NAMALWA (cell line): ENCODE measurements around the gene GPR25.

Experiments
- DNase-seq: peaks from one replicate; pipeline ENCODE4 v3.0.0-alpha.2; 2015; ENCODE audit warnings: low spot score

The GPR25 gene, protein sequence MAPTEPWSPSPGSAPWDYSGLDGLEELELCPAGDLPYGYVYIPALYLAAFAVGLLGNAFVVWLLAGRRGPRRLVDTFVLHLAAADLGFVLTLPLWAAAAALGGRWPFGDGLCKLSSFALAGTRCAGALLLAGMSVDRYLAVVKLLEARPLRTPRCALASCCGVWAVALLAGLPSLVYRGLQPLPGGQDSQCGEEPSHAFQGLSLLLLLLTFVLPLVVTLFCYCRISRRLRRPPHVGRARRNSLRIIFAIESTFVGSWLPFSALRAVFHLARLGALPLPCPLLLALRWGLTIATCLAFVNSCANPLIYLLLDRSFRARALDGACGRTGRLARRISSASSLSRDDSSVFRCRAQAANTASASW

DNA sequence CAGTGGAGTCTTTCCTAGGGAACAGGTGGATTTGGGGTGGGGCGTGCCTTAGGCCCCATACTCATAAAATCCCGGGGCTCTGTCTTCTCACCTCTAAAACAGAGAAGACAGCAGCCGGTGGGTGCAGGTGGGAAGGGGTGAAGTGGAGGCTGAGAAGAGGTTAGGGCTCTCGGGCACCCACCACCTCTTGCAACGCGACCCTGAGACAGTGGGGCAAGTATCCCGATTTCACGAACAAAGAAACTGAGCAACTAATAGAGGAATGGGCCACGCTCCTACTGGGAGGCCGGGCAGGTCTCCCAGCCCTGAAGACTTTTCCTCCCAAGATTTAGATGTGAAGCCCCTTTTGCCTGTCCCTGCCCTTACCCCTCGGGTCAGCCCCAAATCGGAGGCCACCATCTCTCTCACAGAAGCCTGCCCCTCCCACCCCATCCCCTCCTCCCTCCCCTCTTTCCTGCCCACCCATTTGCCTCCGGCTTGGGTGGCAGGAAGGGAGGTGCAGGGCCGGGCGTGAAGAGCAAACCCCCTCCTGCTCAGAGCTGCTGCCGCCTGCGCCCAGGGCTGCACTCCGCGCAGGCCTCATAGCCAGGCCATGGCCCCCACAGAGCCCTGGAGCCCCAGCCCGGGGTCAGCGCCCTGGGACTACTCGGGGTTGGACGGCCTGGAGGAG lies at the start of gene GPR25:
Gene GPR25, plus strand, starts transcription at position 536 of the 670 bp plus-strand sequence. Its CDS starts 57 bp downstream, at position 593.
- DNase-seq = no peak

DNA sequence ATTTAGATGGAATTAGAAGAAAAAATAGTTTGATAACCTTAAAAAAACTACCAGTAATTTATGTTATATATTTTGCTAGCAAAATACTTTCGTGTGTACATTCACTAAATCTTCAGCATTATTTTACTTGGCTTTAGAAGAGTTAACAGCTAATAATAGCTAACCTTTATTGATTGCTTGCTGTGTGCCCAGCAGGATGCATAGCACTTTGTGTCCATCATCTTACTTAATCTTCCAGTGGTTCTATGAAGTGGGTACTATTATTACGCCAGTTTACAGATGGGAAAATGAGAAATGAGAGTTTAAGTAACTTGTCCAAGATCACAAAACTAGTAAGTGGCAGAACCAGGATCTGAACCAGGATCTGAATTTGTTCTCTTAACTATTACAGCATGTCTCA lies 41.7 kb upstream of the GPR25 start:
- no peak for DNase-seq

DNA sequence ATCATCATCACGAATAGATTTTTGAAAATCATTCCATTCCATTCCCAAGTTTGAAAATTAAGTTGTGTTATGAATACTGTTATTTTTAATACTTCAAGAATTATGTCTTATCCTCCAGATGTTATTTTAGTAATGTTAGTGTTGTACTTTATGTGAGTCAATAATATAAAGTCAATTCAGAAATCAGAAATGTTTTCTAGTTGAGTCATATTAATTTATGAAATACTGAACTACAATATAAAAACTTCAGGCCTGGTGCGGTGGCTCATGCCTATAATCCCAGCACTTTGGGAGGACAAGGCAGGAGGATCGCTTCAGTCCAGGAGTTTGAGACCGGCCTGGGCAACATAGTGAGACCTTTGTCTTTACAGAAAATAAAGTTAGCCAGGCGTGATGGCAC lies 38.4 kb upstream of the GPR25 start:
- DNase-seq = no peak

DNA sequence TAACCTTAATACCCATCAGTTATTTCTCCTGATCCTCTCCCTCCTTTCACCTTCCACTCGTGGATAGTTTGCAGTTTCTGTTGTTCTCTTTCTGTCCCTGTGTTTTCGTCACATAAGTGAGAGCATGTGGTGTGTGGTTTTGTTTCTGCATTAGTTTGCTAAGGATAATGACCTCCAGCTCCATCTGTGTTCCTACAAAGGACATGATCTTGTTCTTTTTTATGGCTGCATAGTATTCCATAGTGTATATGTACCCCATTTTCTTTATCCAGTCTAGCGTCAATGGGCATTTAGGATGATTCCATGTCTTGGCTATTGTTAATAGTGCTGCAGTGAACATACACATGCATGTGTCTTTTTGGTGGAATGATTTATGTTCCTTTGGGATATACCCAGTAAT lies 36.6 kb upstream of the GPR25 start:
- DNase-seq = no peak

DNA sequence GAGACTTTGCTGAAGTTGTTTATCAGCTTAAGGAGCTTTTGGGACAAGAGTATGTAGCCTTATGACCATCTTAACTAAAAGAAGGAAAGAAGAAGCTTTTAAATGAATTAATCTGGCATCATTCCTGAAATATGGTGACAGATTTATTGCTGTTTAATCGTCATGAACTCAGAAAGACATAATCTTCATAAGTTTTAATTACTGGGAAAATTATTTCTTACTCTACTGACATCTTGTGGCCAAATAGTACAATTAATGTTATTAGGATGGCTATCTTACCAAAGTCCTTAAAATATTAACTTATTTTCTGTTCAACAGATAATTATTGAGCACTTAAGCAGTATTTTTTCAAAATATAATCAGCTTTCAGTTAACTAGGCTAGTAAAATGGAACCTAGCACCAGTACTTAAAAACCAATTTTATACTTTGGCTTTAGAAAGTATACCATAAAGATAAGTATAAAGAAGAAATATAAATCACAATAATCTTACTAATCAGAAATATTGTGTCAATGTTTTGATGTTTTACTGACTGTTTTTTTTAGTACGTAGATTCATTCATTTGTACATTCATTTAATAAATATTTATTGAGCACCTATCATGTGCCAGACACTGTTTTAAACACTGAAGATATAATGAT lies 34.7 kb upstream of the GPR25 start:
- DNase-seq = peak; percentile 47

DNA sequence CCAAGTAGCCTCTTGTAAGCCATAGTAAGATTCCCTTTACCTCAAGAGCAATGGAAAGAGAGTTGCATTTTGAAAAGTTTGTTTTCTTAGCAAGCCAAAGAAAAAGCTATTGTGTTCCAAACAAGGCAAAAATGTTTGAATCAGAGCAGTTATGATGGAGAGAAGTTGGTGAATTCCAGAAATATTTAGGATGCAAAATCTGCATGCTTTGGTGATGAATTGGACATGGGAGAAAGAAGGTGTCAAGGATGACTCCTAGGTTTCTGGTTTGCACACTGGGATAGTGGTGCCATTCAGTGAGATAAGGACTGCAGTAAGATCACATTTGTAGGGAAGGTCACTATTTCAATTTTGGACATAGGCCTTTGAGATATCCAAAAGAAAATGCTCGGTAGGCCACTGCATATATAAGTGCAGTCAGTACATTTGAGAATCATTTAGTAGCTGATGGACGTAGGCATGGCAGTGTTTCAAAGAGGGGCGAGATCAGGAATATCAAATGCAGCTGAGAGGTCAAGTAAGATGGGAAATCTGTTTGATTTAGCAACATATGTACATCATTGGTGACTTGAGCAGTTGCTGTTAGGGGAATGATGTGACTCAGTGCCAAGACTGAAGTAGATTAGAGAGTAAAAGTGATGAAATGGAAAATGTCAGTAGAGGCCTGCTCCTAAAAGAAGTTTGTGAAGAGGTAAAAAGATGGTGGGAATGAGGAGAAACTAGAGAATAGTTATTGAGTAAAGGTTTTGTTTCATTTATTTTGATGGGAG lies 33.9 kb upstream of the GPR25 start:
- no peak for DNase-seq

DNA sequence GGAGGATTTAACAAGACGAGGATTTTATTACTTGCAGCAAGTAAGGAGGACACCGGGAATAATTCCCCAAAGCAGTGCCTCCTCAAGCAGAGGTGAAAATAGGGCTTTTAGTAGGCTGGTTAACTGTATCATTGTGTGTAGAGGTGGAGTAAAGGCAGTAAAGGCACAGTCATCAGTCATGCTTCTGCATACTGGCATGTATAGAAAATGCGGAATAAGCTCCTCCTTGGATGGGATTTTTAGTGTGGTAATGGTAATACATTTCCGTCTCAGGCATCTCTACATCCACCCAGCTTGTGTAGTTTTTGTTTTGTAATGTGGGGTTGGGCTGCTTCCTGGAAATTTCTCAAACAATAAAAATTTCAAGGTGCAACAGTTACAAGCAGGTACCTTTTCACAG lies 27.4 kb upstream of the GPR25 start:
- DNase-seq = no peak

DNA sequence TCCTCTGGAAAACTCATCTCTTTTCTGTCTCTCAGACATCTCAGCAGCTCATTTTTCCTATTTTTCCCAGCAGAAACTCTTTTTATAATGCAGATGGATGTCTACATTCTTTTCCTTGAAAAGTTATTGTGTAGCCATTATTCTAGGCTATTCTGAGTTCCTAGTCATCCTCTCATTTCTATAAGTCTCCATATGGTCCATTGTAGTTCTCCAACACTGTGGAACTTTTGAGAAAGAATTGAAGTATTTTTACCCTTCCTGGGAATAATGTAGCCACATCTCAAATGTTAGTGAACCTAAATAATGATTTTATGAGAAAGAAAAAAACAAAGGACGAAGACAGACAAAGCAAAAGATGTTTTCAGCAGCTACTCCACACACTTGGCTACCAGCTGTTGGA lies 26.4 kb upstream of the GPR25 start:
- DNase-seq = no peak

DNA sequence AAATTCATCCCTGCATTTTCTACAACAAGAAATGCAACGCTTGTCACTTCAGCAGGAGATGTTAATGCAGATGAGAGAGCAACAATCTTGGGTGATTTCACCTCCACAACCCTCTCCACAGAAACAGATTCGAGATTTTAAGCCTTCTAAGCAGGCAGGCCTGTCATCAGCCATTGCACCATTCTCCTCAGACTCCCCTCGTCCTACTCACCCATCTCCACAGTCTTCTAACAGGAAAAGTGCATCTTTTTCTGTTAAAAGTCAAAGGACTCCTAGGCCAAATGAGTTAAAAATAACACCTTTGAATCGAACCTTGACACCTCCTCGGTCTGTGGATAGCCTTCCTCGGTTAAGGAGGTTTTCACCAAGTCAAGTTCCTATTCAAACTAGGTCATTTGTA lies 23.4 kb upstream of the GPR25 start:
- no peak for DNase-seq

DNA sequence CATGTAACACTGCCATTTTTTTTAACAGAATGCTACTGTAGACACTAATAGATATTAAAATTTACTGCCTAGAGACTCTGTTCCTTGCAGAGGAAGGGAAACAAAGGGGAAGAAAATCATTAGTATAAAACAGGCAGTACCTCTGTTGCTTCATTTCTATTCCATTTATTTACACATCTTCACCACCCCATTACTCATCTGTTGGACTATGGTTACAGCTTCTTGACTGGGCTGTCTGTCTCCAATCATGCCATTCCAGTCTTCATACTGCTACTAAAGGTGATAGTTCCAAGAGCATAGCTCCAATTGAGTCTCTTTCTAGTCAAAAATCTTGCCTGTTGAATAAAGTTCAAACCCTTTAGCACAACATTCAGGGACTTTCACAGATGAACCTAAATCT lies 22.2 kb upstream of the GPR25 start:
- no peak for DNase-seq

DNA sequence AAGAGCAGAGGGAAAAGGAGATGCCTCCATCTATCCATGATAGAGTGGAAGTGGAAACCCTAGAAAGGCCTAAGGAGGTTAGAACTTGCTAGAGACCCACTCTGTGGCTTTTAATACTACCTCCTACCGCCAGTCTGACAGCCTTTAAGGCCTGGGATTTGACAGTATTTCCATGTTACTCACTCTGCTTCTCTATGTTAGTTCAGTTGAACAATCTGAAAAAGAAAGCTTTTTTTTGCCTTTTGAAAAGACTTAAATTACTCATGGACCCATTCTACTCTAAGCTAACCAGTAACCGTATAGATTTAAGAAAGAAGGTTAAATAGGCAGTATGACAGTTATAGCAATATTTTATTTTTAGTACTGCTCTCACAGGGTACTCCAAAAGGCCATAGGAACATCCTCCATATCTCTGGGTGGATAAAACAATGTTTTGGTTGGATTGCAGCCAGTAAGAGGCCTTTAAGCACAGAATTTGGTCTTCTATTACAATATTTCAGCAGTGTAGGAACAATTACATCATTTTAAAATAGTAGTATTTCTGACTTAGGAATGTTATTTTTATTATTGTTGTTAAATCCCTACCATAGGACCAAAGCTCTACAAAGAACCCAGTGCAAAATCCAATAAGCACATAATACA lies 15.9 kb upstream of the GPR25 start:
- DNase-seq = no peak

DNA sequence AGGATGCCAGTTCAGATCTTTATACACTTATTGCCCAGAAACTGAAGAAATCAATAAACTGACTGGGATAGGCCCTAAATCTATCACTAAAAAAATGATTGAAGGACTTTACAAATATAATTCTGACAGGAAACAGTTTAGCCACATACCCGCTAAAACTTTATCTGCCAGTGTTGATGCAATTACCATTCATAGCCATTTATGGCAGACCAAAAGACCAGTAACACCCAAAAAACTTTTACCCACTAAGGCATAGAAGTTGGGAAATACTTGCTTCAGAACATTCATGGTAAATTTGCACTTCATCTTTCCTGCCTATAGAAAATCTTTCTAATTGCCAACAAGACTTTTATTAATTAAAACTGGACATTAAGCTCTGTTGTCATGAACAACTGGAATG lies 15.0 kb upstream of the GPR25 start:
- DNase-seq = no peak

DNA sequence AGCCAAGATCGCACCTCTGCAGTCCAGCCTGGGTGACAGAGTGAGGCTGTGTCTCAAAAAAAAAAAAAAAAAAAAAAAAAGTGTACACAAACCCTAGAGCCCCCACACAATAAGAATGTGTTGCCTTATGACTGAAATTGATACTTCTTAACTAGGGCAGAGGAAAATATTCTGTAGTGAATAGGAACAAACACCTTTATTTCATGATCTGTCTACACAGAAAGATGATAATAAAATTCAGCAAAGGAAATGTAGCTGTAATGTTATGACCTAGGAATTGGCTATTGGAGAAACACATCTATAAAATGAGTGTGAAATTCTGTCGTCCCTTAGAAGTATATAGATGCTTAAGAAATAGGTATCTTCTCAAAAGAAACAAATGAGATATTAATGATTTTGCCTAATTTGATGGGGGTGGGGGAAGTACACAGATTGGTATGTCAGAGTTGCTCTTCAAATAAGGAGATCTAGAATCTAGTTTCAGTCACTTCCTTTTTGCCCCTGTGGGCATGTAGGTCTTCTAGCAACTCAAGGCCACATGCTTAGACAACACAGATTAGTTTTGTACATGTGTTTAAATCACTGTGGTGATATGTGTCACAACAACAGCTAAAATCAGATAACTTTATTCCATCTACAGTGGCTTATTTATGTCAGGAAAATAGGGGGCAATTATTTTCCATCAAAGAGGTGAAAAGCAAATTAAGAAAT lies 10.7 kb upstream of the GPR25 start:
- DNase-seq = no peak

DNA sequence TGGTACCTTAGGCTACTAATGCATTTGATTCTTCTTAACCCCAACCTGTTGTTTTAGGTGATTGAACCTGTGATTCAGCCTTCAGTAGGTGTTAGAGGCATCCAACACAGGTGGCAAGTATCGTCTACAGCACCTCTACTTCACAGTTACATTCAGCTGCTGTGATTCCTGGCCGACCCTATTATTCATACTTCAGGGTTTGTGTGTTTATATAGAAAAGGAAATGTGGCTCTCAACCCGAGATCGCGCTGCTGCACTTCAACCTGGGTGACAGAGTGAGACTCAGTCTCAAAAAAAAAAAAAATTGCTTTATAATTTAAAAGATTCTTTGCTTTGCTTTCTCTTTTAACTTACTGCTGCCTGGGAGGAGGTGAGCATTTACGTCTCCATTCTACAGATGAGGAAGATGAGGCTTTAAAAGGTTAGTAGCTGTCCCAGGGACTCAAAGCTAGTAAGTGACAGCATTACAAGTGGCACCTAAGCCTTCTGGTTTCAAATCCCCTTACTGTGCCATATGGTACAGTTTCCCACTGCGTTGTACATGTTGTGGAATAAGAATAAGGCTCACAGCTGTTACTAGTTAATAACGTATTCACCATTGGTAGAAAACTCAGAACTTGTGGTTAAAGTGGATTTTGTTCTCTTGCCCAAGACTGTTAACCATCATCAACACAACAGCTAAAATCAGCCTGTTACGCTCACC lies 9.9 kb upstream of the GPR25 start:
- no peak for DNase-seq

DNA sequence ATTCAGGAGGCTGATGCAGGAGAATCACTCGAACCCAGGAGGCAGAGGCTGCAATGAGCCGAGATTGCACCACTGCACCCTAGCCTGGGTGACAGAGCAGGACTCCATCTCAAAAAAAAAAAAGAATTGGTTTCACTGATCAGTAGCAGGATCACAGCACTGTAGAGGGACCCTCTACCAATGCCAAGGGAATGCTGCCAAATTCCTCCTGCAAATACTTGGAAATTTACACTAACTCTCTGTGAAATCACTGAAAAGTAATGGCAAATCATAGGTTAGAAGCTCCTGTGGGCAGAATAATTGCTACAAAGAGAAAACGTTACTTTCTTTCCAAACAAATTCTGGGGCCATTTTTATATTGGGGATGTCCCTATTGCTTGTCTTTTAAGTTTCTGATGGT lies 6.7 kb upstream of the GPR25 start:
- DNase-seq = no peak

DNA sequence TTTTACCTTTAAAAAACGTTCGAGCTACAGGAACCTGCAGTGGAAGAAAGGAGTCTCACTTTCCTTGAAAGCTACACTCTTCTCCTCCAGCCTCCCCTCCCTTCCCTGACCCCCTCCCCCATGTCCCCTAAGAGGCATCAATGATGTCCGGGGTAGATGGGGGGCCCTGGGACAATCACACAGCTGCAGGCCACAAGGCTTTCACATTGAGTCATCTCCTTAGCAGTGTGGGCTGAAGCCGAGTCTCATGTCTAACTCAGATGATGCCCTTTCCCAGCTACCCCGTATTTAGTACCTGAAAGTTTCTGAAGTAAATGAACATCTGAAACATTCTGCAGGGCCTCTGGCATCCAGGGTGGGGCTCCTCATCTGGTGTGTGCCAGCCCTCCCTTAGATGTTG lies 6.3 kb upstream of the GPR25 start:
- DNase-seq = no peak

DNA sequence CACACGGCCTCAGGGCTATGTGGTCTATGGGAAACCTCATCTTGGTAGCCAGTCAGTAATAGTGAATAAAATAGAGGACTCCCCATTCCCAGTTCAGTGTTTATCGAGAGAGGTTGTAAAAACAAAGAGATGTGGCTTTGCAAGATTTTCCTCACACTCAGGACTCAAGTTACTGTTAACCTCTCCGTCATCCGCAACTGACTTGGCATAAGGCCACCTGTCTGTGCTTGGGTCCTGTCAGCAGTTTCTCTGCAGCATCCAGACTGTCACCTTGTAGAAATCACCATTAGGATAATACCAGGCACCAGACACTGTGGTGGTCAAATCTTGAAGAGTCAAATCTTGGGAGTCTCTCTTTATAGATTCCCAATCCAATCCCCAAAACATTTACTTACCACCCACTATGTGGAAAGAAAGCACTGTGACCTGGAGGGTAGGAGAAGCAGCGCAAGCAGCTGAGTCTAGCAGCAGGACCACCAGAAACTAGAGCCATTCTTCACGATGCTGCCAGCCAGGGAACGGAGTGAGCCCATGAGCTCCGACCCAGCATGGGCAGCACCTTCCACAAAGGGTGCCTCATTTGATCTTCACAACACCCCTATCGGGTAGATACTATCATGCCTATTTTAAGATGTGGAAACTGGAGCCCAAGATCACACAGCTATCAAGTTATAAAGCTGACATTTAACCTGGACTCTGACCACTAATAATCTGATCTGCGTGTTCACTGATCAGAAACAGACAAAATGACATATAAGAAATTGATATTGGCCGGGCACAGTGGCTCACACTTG lies 5.6 kb upstream of the GPR25 start:
- no peak for DNase-seq

DNA sequence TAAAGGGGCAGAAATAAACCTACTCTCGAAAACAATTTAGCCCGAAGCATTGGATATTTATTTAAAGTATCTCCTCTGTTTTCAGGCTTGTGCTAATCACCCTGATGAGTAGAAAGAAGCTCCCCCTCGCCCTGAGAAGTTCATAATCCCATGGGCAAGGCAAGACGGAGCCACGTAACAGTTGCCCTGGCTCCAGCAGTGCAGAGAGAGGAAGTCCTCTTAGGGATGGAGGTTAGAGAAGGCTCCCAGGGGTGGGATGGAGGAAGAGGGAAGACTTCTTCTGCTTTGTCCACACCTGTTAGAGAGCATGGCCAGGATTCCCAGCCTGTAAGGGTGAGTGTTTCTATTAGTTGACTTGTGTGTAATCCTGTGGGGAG lies 3.4 kb upstream of the GPR25 start:
- no peak for DNase-seq

DNA sequence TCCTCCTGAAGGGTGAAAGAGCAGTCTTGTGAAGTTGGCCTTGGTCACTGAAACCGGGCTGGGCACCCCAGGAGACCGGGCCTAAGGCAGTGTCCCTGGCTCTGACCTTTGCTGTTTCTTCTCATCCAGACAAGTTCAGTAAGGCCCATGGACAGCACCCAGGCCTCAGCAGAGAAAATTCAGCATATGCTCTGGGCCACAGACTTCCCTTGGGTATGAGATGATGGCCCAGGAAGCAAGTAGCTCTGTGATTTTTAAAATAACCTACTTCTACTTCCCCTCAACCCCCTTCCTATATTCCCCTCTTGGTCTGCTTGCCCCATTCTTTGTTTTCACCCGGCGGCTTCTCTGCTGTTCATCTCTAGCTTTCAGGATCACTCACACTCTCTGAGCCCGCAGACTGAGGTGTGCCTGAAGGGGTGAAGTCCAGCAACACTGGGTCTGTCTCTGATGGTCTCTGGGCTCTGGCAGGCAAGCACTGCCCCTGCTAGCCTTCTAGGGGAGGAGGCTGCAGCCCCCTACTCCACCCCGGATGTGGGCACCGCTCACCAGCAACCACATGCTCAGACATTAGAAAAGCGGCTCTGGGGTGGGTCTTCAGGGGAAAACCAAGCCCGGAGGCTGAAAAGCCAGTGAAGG lies 2.9 kb upstream of the GPR25 start:
- no peak for DNase-seq
